GM12891 (cell line): Measurements from ENCODE around the gene PAX9.

ENCODE experiments used
- PAX5 ChIP-seq: IDR thresholded peaks from 2 replicates; pipeline ENCODE4 v1.6.1; 2011; ENCODE audit warnings: low read length, moderate library complexity, mild to moderate bottlenecking; ENCODE audit not compliant: insufficient read depth, severe bottlenecking
- POLR2A ChIP-seq: IDR thresholded peaks from 2 replicates; pipeline ENCODE4 v1.6.1; 2011; ENCODE audit warnings: low read depth, low read length, control low read depth
- POLR2AphosphoS5 ChIP-seq: IDR thresholded peaks from 2 replicates; pipeline ENCODE4 v1.6.1; 2011; ENCODE audit warnings: low read depth, low read length, control low read depth
- POU2F2 ChIP-seq: IDR thresholded peaks from 2 replicates; pipeline ENCODE4 v1.6.1; 2011; ENCODE audit warnings: low read depth, mild to moderate bottlenecking, control low read depth, low read length, moderate library complexity
- SPI1 ChIP-seq: IDR thresholded peaks from 2 replicates; pipeline ENCODE4 v1.6.1; 2011; ENCODE audit warnings: low read depth, low read length, control low read depth
- TAF1 ChIP-seq: IDR thresholded peaks from 2 replicates; pipeline ENCODE4 v1.6.1; 2011; ENCODE audit warnings: low read depth, low read length, control low read depth

DNA sequence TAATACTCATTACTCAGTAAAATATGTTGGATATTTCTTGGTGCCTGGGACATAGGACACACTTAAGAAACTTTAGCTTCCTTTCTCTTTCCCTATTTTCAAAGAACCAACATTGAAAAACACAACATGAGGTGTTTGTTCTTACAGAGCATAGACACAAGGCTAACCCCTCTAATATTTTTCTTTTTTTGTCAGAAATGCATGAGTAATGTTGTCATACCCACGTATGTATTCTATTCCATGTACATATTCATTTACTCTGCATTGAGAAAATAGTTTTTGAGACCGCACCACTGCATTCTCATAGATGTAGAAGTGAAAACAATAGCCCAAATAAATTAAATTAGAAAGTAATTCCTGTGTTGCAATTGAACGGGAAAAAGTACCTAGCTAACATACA is 13.0 kb downstream of the PAX9 start:
- TF ChIP-seq TAF1 = no peak
- no peak for TF ChIP-seq SPI1
- no peak for TF ChIP-seq POLR2A
- TF ChIP-seq POLR2AphosphoS5 = no peak
- no peak for TF ChIP-seq PAX5
- no peak for TF ChIP-seq POU2F2
